BLaER1 (cell line): ENCODE results near the gene RAVER2.
"Not testable (repeated sequence)": the region's sequence is repeated elsewhere in the genome, so short reads cannot be mapped to it uniquely, and the experiment has no call there.

Experiments used
- H3K27ac ChIP-seq: shearing (Covaris generic); formaldehyde crosslinking; 2 replicates; pipeline ENCODE4 v1.8.1; 2022
- H3K27me3 ChIP-seq: shearing (Covaris generic); formaldehyde crosslinking; 2 replicates; pipeline ENCODE4 v1.8.1; 2022
- H3K36me3 ChIP-seq: shearing (Covaris generic); formaldehyde crosslinking; 2 replicates; pipeline ENCODE4 v1.8.1; 2022
- H3K4me1 ChIP-seq: shearing (Covaris generic); formaldehyde crosslinking; 2 replicates; pipeline ENCODE4 v1.8.1; 2022
- H3K4me2 ChIP-seq: shearing (Covaris generic); formaldehyde crosslinking; 2 replicates; pipeline ENCODE4 v1.8.1; 2022
- H3K4me3 ChIP-seq: shearing (Covaris generic); formaldehyde crosslinking; 2 replicates; pipeline ENCODE4 v1.8.1; 2022
- H3K9ac ChIP-seq: shearing (Covaris generic); formaldehyde crosslinking; 2 replicates; pipeline ENCODE4 v1.8.1; 2022
- H3K9me3 ChIP-seq: shearing (Covaris generic); formaldehyde crosslinking; 2 replicates; pipeline ENCODE4 v1.8.1; 2022
- H4K20me1 ChIP-seq: shearing (Covaris generic); formaldehyde crosslinking; 2 replicates; pipeline ENCODE4 v1.8.1; 2022
- Cebpa-rat ChIP-seq: shearing (Covaris generic); IDR thresholded peaks from 2 replicates; pipeline ENCODE4 v1.8.1; 2022

RAVER2 gene

DNA sequence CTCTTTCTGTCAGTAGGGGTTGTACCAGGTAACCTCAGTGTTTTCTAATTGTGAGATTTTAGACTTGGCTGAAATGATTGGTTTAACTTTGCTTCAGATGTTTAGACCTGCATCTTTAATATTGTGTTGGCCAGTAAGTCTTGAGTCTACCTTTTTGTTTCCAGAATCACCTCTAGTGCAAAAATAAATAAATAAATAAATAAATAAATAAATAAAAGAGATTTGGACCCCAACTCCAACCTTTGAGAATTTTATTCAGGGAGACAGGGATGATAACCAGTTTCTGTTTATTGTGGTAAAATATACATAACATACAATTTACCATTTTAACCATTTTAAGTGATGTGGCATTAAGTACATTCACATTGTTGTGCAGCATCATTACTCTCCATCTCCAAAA lies 64.4 kb downstream of the RAVER2 start:
- no peak overlapping the region for H3K4me3 ChIP-seq
- H3K27ac ChIP-seq, result no peak overlapping the region
- H3K9me3 ChIP-seq, result no peaks in the 10 kb centered on the region
- no peak overlapping the region for H3K4me2 ChIP-seq
- TF ChIP-seq Cebpa-rat, result no peak
- H4K20me1 ChIP-seq, result no peaks in the 10 kb centered on the region
- peaks cover 21% of the 10 kb centered on the region; the same call in 1 of the 2 replicates for H3K36me3 ChIP-seq
- no peaks in the 10 kb centered on the region for H3K4me1 ChIP-seq
- no peak overlapping the region for H3K9ac ChIP-seq
- no peaks in the 10 kb centered on the region for H3K27me3 ChIP-seq

DNA sequence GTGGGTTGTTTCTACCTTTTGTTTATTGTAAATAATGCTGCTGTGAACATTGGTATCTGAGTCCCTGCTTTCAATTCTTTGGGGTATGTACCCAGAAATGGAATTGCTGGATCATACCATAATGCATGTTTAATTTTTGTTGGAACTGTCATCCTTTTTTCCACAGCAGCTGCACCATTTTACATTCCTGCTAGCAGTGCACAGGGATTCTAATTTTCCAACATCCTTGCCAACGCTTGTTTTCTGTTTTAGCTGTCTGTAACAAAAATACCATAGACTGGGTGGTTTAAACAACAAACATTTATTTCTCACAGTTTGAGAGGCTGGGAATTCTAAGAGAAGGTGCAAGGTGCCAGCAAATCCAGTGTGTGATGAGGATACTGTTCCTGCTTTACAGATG lies 65.1 kb downstream of the RAVER2 start:
- Histone ChIP-seq H4K20me1 (no peaks in the 10 kb centered on the region), H3K9me3 (no peaks in the 10 kb centered on the region), H3K36me3 (peaks cover 24% of the 10 kb centered on the region; the same call in 1 of the 2 replicates), H3K4me2 (no peak overlapping the region), H3K27me3 (no peaks in the 10 kb centered on the region), H3K4me3 (no peak overlapping the region), H3K4me1 (no peaks in the 10 kb centered on the region), H3K27ac (no peak overlapping the region), H3K9ac (no peak overlapping the region)
- TF ChIP-seq Cebpa-rat, result no peak

DNA sequence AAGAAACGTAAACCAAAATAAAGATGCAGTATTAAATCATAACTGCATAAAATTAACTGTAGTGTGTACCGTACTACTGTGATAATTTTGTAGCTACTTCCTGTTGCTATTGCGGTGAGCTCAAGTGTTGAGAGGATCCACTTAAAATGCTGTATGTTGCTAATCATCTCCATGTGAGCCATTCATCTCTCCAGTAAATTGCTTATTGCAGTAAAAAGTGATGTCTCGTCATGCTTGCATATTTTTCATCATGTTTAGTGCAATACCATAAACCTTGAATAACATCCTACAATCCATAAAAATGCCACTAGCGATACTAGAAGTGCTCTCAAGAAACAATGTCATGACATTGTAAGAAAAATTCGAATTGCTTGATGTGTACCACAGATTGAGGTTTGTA lies 66.3 kb downstream of the RAVER2 start:
- no peak for TF ChIP-seq Cebpa-rat
- Histone ChIP-seq H3K36me3 (peaks cover 29% of the 10 kb centered on the region), H3K9ac (no peak overlapping the region), H3K4me3 (no peak overlapping the region), H3K27me3 (no peaks in the 10 kb centered on the region), H3K4me2 (no peak overlapping the region), H4K20me1 (no peaks in the 10 kb centered on the region), H3K4me1 (no peaks in the 10 kb centered on the region), H3K27ac (no peak overlapping the region), H3K9me3 (peaks cover 2% of the 10 kb centered on the region; the same call in 1 of the 2 replicates)

DNA sequence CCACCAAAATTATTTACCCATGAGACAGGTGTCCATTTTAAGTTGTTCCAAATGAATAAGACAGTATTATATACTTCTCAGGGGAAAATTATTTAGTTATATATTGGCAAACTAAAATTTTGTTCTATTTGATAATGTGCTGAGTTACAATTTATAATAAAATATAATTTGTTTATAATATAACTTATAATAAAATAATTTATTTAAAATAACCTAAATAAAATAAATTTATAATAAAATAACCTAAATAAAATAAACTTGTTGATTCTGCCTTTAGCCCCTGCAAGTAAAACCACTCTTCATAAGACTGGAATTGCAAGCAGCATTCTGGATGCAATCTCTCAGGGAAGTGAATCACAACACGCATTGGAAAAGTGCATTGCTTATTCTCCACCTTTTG lies 69.6 kb downstream of the RAVER2 start:
- Histone ChIP-seq H3K4me3 (no peak overlapping the region), H4K20me1 (no peaks in the 10 kb centered on the region), H3K27ac (no peak overlapping the region), H3K36me3 (peaks cover 34% of the 10 kb centered on the region), H3K4me2 (no peak overlapping the region), H3K9ac (no peak overlapping the region), H3K9me3 (peaks cover 15% of the 10 kb centered on the region), H3K4me1 (no peaks in the 10 kb centered on the region), H3K27me3 (no peaks in the 10 kb centered on the region)
- no peak for TF ChIP-seq Cebpa-rat

DNA sequence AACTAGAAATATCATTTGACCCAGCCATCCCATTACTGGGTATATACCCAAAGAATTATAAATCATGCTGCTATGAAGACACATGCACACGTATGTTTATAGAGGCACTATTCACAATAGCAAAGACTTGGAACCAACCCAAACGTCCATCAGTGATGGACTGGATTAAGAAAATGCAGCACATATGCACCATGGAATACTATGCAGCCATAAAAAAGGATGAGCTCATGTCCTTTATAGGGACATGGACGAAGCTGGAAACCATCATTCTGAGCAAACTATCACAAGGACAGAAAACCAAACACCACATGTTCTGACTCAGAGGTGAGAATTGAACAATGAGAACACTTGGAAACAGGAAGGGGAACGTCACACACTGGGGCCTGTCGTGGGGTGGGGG lies 72.5 kb downstream of the RAVER2 start:
- not testable (repeated sequence) for H3K27ac ChIP-seq, H3K4me2 ChIP-seq, H3K27me3 ChIP-seq, H3K4me3 ChIP-seq, H3K4me1 ChIP-seq, H3K9ac ChIP-seq, H4K20me1 ChIP-seq
- peaks cover 15% of the 10 kb centered on the region for H3K9me3 ChIP-seq
- peaks cover 48% of the 10 kb centered on the region for H3K36me3 ChIP-seq

DNA sequence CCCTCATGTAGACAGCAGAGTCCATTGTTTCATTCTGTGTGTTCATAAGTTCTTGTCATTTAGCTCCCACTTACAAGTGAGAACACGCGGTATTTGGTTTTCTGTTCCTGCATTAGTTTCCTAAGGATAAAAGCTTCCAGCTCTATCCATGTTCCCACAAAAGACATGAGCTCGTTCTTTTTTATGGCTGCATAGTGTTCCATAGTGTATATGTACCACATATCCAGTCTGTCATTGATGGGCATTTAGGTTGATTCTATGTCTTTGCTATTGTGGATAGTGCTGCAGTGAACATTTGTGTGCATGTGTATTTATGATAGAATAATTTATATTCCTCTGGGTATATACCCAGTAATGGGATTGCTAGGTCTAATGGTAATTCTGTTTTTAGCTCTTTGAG lies 75.7 kb downstream of the RAVER2 start:
- not testable (repeated sequence) for H3K4me1 ChIP-seq, H3K4me3 ChIP-seq, H3K27me3 ChIP-seq, H3K4me2 ChIP-seq, H3K9ac ChIP-seq, H3K27ac ChIP-seq, H4K20me1 ChIP-seq
- Histone ChIP-seq H3K36me3 (peaks cover 32% of the 10 kb centered on the region), H3K9me3 (peaks cover 15% of the 10 kb centered on the region)

DNA sequence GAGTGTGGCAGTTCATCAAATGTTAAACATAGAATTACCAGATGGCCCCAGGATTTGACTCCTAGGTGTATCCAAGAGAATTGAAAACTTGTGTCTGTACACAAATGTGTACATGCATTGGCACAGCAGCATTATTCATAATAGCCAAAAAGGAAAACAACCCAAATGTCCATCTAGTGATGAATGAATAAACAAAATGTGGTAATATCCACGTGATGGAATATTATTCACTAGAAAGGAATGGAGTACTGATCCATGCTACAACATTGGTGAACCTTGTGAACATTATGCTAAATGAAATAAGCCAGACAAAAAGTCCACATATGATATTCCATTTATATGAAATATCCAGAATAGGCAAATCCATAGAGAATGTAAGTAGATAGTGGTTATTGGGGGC lies 77.7 kb downstream of the RAVER2 start:
- H4K20me1 ChIP-seq, result no peaks in the 10 kb centered on the region
- no peaks in the 10 kb centered on the region for H3K9me3 ChIP-seq
- H3K9ac ChIP-seq, result no peak overlapping the region
- H3K4me3 ChIP-seq, result no peak overlapping the region
- no peak overlapping the region for H3K27ac ChIP-seq
- H3K36me3 ChIP-seq, result peaks cover 23% of the 10 kb centered on the region; the same call in 1 of the 2 replicates
- no peak overlapping the region for H3K4me2 ChIP-seq
- H3K27me3 ChIP-seq, result no peaks in the 10 kb centered on the region
- H3K4me1 ChIP-seq, result no peaks in the 10 kb centered on the region
- TF ChIP-seq Cebpa-rat, result no peak

DNA sequence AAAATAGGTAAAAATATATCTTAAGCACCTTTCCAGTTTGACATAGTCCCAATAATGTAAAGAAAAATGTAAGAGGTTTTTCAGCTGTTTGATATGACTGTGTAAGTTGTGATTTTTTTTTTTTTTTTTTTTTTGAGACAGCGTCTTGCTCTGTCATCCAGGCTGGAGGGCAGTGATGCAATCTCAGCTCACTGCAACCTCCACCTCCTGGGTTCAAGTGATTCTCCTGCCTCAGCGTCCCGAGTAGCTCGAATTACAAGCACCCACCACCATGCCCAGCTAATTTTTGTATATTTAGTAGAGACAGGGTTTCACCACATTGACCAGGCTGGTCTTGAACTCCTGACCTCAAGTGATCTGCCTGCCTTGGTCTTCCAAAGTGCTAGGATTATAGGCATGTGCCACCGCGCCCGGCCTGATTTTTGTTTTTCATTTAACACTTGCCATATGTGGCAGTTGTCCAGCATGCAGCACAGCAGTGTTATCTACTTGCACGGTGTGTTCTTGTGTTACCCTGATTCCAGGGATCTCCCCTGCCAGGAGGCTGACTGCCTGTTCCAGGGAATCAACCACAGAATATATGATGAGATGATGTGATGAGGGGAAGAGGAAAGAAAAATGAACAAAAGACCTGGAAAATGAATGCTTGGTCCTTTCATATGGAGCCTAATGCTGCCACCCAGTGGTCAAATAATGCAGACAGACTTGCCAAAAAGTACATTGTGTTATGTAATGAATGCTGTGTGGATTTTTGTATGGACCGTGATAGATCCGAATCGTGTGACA lies 79.0 kb downstream of the RAVER2 start:
- Histone ChIP-seq H3K9ac (no peak overlapping the region), H3K4me2 (no peak overlapping the region), H3K4me1 (peaks cover 4% of the 10 kb centered on the region; the same call in 1 of the 2 replicates), H3K4me3 (no peak overlapping the region), H3K36me3 (peaks cover 23% of the 10 kb centered on the region; the same call in 1 of the 2 replicates), H3K27me3 (no peaks in the 10 kb centered on the region), H4K20me1 (no peaks in the 10 kb centered on the region), H3K27ac (no peak overlapping the region), H3K9me3 (no peaks in the 10 kb centered on the region)
- no peak for TF ChIP-seq Cebpa-rat

DNA sequence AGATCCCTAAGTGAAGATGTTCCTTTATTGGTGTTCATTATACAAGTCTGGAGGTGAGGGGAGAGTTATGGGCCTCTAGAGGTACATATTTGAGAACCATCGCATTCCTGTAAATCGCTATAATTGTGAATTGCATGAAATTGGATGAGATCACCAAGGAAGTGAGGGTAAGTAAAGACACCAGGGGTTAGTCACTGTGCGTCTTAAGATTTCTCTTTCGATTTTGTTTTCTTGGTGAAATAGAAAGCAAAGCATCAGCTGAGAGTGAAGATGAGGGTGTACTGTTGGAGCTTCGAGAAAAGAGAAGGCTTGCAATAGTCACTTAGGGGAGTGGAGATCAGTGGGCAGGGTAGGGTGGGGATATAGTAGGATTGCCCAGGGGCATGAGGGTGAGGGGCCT lies 82.1 kb downstream of the RAVER2 start:
- Histone ChIP-seq H3K9me3 (no peaks in the 10 kb centered on the region), H3K4me1 (peaks cover 9% of the 10 kb centered on the region; the same call in 1 of the 2 replicates), H3K9ac (no peak overlapping the region), H3K4me3 (no peak overlapping the region), H3K36me3 (peaks cover 36% of the 10 kb centered on the region), H3K27ac (no peak overlapping the region), H3K4me2 (no peak overlapping the region), H4K20me1 (no peaks in the 10 kb centered on the region), H3K27me3 (no peaks in the 10 kb centered on the region)
- TF ChIP-seq Cebpa-rat, result no peak

DNA sequence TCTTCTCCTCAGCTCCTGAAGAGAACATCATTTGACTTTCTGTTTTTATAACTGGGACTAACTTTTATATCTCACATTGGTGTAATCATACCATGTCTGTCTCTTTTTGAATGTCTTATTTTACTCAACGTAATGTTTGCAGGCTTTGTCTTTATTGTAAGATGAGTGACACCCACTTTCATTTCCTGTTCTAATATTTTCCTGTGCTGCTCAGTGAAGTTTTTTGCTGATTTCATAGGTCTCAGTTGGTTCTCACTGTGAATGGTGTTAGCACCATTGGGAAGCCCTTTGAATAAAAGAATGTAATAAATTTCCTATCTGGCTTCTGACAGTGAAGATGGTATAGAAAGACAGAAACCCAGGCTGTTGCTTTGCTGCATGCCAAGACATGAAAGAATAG lies 84.0 kb downstream of the RAVER2 start:
- Histone ChIP-seq H3K4me3 (no peak overlapping the region), H3K4me1 (peaks cover 9% of the 10 kb centered on the region; the same call in 1 of the 2 replicates), H3K27ac (no peak overlapping the region), H3K36me3 (peaks cover 53% of the 10 kb centered on the region), H3K9ac (no peak overlapping the region), H4K20me1 (no peaks in the 10 kb centered on the region), H3K4me2 (no peak overlapping the region), H3K9me3 (no peaks in the 10 kb centered on the region), H3K27me3 (no peaks in the 10 kb centered on the region)
- no peak for TF ChIP-seq Cebpa-rat
